ENCODE data around the gene DNAJC22.
"Not testable (repeated sequence)": the region's sequence is repeated elsewhere in the genome, so short reads cannot be mapped to it uniquely, and the experiment has no call there.

Gene DNAJC22

GRCh38 chr12:49375406-49375805 is 28.7 kb downstream of the DNAJC22 start:
- DNase-seq: peak; percentile 47

DNA sequence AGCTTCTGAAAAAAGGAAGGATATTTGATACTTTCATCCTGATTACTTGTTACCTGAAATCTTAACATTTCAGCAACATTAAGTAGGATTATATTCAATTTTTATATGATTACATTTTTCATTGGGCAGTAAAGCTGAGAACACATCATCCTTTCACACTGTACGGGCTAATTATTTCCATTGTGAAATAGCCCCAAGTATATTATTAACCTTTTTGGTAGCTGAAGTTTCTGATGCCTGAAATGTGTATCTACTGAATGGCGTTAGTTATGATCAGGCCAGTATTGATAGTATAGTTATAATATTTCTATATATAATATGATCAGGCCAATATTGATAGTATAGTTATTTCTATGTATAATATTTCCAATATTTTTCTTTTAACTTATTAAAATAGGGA is 30.7 kb downstream of the DNAJC22 start:
- DNase-seq: no peak

GRCh38 chr12:49380184-49380583 is 33.5 kb downstream of the DNAJC22 start:
- DNase-seq: not testable (repeated sequence)

GRCh38 chr12:49388682-49389386 is 42.1 kb downstream of the DNAJC22 start:
- peak; percentile 61 for DNase-seq

DNA sequence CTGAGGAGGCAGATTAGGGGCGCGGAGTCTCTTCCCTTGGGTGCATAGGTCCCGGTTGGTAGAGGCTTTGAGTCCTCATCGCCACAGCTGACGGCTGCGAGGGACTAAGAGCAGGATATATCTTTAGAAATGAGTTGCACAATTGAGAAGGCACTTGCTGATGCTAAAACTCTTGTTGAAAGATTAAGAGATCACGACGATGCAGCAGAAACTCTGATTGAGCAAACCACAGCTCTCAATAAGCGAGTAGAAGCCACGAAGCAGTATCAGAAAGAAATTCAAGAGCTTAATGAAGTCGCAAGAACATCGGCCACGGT is 42.7 kb downstream of the DNAJC22 start:
- no peak for DNase-seq

DNA sequence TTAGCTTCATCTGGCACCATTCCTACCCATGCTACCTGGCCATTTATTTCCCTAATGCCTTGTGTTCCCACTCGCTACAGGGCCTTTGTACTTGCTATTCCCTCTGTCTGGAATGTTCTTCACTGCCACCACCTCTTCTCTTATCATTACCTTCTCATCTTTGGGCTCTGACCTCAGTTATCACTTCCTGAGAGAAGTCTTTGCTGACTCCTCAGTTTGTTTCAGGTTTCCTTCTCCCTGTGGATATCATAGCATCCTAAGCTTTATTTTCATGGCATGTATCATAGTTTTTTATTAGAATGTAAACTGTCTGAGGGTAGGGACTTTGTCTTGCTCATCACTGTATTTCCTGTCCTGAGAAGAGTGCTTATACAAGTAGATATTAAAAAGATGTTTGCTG is 50.3 kb downstream of the DNAJC22 start:
- DNase-seq: no peak

- no peak for DNase-seq
Measured at GRCh38 chr12:49400304-49400703, 53.6 kb downstream of the DNAJC22 start.

Data from activated CD4-positive, alpha-beta T cell treated with anti-CD3 and anti-CD28 coated beads, Interleukin-2, amount 50 U/mL, for 16 hours (primary cell).